CD4-positive, alpha-beta T cell treated with Interleukin-6 at 100 ng/mL for 8 hours (primary cell): ENCODE measurements around the gene REXO2.
A peak's percentile ranks its signal among the peaks of the same experiment; 100 is the strongest.

Experiments
- DNase-seq: peaks from one replicate; pipeline ENCODE4 v3.0.0-alpha.2; 2020; ENCODE audit warnings: mixed read lengths, low spot score

Gene REXO2

DNA sequence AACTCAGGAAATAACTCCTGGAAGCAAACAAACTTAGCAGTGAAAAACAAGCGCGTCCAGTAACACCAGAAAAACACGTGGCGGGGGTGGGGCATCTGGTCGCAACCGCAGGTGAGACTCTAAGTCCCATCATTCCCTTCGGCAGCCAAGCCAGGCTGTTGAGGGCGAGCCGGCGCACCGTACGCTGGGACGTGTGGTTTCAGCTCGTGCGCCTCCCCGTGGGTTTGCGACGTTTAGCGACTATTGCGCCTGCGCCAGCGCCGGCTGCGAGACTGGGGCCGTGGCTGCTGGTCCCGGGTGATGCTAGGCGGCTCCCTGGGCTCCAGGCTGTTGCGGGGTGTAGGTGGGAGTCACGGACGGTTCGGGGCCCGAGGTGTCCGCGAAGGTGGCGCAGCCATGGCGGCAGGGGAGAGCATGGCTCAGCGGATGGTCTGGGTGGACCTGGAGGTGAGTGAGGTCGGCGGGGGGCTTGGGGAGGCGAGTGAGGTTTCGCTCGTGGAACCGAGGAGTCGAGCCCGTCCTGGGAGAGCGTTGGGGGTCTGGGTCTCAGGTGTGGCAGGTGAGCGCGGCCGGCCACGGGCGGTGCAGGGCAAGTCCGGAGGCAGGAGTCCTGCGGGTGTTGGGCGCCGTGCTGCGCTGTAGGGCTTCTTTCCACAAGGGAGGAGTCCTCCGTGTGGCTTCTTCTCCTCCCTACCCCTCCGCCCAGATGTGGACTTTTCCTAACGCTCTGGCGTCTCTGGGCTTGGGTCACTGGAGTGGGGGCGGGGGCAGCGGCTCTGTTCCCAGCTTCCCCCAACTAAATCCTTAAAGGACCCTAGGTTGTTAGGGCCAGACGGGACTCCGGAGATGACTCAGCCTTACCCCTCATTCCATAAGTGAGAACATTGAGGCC is at the start of gene REXO2:
REXO2 (plus strand) TSS at position 239 of the 892 bp plus-strand sequence; CDS start at position 301, 62 bp downstream.
- DNase-seq: peak; percentile 96

DNA sequence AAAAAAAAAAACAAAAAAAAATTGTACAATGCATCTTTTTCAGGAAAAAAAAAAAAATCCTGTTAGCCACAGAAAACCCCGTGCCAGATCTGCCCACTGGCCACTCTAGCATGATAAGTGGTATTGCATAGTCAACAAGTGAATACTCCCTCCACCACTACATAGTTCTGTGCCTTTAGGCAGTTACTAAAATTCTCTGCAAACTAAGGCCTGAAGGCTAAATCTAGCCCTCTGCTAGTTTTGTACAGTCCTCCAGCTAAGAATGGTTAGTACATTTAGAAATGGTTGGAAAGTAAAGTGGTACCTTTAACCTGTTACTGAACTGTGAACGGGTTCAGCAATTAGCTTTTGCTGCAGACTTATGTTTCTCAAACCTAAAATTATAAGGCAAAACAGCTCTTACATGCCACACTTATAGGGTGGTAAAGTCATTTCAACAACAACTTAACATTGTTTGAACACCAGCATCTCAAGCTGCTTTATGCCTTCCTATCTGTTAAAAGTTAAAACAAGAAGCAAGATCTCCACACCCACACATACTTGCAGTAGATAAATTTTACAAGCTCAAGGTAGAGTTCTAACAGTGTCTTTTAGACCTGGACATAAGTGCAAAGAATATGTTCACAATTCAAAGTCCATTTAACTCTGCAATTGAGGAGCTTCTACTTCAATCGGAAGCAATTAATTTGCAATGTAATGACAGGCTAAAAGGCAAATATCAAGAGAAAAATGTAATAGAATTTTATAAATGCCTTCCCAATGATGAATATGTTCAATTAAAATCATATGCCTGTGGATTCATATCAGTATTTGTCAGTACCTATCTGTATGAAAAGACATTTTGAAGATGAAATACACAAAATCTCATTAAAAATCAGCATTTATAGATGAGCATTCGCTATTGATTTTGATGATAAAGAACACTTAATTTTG is 46.3 kb upstream of the REXO2 start:
- DNase-seq: no peak

DNA sequence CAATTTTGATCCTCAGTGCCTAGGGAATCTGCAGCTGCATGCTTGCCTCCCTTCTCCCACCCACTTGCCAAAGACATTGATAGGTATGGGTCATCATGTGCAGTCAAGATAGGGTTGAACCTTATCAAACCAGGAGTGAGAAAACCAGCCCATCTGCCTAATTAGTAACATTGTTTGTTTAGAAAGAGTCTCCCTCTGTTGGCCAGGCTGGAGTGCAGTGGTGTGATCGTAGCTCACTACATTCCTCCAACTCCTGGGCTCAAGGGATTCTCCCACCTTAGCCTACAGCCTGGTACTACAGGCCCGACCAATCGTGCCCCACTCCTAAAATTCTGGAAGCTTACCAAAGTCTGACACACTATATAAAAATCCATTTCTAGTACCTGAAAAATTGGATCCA is 43.5 kb upstream of the REXO2 start:
- no peak for DNase-seq

DNA sequence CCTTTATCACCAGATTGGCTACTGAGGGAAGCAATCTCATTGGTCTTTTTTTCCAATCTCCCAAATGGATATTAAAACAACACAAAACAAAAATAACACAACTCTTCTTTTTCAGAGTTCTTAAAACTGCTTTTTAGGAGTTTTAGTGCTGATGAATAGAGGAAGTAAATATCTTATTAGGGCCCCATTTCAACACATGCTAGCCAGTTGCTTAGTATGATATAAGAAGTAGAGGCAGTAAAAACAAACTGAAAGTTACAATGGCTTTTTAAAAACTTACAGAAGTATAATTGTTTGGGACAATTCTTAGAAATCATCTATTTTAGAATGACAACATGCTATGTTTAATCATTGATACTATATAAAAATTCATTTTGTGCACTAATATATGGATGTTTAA is 42.4 kb upstream of the REXO2 start:
- DNase-seq: no peak

DNA sequence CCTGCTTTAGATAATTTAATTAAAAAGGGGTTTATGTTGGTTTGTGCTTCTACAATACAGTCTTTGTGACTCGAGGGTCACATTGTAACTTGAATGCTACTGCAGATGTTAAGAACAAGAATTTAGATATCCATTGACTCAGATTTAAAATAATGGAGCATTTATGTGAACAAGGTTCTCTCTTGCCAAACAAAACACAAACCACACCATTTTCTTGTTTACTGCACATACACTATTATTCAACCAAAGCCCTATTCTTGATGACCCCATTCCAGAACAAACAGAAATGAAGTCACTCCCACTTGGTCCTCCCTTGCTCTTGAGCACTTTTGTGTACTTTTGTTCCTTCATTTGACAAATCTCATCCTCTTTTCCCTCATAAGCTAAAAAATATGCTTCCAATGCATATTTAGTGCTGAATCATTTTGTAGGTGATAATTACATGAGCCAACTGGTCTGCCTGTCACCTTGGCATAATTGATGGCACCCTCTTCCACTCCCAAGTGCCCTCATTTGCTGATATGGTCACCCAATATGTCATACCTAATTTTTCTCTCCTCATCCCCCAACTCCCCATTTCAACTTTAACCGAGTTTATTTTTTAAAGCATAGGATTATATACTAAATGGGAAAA is 41.8 kb upstream of the REXO2 start:
- no peak for DNase-seq

DNA sequence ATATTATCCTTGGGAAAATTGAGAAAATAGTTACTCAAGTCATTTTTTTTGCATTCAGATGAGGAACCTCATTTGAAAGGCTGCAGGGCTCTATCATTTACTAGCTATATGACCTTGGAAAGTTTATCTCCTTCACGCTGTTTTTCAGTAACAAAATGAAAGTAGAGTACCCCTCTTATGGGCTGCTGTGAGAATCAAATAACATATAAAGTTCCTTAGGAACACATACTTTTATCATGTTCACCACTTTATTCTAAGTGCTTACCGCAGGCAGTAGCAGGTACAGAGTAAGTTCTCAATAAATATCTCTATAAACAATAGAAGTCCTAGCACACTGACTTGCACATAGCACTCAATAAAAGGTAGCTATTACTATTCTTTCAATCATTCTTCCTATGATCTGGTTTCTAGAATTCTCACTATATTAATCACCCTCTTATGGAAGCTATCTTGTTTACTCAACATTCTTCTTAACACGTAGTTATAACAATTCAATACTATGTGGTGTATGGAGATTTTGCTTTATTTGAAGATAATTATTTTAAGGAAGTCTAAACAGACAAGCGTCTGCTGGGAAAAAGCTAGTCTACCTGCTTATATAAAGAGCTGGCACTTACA is 40.9 kb upstream of the REXO2 start:
- no peak for DNase-seq

DNA sequence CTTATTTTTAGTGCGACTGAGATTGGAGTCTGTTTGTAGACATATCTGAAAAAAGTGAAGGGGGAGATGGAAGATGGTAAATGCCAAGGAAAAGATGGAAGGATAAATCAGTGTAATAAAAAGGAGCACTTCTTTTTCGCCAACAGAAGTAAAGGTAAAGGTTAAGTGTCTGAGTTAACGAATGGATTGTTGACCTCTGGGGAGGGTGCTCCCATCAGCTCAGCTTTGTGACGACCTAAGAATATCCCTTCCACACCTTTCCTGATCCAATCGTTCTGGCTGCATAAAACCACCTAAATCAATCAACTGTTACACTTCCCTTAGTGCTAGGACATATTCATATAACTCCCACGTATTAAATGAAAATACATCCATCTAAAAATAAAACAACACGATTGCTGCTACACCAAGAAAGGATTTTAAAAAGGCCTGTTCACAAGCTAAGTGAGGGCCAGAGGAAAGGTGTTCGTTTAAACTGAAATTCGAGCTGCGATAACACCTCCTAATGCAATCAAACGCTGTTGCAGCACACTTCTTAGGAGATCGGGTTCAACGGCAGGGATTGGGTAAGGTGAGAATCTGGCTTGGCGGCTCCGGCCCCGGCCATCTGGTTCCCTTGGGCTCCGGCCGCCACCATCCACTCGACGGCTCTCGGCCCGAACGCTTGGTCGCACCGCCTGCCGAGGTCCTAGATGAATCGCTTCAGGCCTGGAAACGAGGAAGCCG is 39.6 kb upstream of the REXO2 start:
- DNase-seq: peak; percentile 8

DNA sequence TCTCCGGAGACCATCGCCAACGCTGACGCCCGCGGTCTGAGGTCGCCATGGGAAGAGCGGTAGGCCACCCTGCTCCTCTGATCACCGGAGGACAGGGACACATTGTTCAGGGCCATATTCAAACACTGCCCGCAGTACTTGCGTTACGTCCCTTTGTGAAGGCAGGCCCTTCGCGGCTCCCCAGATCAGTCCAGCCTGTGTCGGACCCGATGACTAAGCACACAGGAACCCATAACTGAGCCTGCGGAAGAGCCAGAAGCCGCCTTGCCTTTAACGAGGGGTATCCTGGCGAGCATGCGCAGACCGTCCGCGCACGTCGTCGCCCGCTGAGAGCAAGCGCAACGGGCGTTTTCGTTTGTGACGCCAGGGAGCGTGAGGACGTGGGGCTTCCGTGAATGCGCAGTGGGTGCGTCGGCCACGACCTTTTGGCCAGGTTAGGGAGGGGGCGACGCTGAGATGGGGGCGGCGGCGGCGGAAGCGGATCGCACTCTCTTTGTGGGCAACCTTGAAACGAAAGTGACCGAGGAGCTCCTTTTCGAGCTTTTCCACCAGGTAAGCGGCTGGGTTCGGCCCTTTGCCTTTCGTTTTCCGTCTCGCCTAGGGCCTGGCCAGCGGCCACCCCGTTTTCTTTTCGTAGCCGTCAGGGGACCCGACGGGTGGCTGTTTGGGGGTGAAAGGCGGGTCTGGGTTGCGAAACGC is 38.9 kb upstream of the REXO2 start, which contains the start of the genes C11orf71 and RBM7:
C11orf71 (minus strand) TSS at position 296 of the 699 bp plus-strand sequence; CDS start at position 116, 180 bp downstream.
RBM7 (plus strand) TSS at position 451 of the 699 bp plus-strand sequence; CDS start at position 457, 6 bp downstream.
- peak; percentile 98 for DNase-seq

DNA sequence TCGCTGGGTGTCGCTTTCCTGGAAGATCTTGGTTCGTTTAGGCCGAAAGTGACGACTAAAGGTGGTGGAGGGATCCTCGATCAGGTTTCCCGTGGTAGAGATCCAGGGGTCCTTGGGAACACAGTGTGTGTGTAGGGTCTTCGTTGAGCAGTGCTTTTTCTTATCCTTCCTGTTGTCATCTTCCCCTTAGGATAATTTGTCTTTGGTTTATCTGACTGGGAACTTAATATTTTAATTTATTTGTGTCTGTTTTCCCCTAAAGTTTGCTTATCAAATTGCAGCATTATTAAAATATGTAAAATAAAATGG is 38.4 kb upstream of the REXO2 start:
- DNase-seq: no peak

DNA sequence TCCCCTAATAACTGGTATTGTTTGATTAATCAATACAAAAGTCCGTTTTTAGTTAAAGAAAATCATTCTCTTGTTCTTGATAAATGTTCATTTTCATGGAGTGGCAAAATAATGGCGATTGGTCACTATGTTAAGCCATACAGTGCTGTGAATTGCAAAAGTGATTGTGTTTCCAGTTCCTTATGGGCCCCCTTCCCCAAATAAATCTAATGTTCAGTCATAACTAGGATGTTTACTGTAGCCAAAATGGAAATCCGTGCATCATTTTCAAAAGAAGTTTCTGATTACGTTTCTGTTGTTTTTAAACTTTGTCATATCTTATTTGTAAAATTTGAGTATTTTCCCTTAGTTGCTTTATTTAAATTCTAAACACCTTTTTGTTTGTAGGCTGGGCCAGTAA is 38.0 kb upstream of the REXO2 start:
- no peak for DNase-seq

DNA sequence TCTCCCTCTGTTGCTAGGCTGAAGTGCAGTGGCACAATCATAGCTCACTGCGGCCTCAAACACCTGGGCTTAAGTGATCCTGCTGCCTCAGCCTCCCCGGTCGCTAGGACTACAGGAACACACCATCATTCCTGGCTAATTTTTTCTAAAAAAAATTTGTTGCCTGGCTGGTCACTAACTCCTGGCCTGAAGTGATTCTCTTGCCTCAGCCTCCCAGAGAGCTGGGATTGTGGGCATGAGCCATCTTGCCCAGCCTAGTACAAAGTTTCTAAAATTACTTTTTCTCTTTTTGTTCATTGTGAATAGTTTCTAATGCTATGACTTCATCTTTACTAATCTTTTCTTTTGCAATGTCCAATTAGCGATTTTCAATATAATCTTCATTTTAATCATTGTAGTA is 26.3 kb upstream of the REXO2 start:
- no peak for DNase-seq

DNA sequence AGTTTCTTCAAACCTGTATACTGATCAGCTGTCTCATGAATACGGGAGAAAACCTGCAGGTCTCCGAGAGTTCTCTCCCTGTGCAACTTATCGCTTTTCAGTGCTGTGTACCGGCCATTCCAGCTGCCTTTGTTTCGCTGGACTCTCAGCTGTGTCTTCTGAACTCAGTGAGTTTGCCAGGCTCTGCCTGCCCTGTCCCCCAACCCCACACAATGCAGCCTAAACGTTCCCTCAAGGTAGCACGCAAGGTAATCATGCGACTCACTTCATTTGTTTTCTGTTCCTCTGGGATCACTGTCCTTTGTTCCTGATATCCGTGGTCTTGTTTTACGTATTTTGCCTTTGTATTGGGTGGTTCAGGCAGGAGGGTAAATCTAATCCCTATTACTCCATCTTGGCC is 25.3 kb upstream of the REXO2 start:
- DNase-seq: no peak

DNA sequence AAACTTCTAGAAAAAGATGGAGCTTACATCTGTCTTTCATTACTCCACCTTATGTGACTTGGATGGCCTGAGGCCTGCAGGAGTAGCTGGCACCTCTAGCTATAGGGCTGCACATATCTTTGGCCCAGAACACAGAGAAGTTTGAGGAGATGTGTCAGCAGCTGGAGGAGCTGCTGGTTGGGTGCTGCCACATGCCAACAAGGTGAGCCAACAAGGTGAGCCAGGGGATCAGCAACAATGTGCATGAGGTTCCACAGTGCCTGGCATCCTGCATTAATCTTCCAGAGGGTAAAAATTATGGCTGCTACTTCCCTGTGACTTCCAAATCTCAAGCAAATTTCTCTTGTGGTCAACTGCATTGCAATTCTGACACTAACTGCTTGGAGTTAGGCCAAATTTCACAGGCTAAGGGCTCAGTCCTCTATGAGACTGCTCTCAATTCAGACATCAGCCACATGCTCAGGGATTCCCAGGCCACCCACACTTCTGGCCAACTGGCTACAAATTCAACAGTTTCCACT is 22.8 kb upstream of the REXO2 start:
- no peak for DNase-seq

DNA sequence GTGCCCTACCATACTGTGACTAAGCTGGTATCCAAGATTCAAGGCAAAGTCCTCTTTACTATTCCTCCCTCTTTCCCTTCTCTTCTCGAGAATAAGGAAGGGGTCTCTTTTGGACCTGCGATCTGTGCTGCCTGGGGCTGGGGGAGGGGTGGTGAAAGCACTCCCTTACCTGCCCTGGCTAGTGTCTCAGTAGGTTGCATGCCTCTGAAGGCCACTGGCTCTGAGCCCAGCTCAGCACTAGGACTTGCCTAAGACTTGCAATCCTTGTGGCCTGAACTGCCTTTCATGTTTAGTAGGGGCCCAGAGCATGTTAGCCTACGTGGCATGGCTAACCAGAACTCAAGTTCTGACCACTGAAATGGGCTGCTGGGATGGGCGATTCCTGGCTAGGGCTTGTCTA is 13.0 kb upstream of the REXO2 start:
- DNase-seq: no peak

DNA sequence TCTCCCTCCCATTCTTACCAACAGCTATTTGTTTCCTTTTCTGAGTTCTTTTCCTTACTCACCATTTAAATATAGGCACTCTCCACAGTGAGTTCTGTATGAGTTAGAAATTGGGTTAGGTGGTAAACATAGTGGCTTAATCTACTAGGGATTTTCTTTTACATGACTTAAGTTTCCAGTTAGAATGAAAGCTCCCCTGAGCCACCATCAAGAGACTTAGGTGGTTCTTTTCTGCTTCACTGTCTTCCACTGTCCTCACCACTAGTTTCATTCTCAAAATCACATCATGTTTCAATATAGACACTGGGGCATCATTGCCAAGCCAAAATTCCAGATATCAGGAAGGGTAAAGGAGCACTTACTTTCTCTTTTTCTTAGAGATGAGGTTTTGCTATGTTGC is 9.0 kb upstream of the REXO2 start:
- DNase-seq: no peak

DNA sequence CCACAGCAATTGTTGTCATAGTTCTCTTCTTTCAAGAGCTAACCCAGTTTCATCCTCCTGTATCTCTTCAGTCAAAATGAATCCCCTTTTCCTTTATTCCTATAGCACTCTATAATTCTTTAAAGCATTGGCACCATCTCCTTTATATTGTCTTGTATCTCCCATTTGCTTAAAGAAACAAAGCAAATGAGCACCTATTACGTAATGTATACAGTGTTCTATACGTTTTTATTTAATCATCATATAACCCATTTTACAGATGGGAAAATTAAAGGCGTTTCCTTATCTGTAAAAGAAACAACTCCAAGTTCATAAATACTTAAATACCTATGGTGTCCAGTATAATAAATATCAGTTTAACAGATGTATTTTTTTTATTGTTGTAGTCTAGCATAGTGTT is 6.4 kb upstream of the REXO2 start:
- no peak for DNase-seq

DNA sequence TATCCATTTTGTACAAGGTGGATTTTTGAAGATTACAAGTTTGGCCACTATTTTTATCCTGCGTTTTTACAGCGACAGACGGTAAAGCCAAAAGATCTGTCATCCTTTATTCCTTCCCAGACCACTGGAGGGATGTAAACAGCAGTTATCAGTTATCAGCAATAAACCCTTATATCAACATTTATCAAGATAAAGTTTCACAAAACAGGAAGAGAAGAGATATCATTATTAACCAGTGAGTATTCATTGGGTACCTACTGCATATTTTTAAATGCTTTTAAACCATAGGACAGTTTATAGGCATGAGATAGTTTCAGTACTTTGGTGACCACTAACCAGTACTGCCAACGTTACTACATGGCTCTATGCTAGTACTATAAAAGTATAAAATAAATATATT is 5.9 kb upstream of the REXO2 start:
- no peak for DNase-seq

DNA sequence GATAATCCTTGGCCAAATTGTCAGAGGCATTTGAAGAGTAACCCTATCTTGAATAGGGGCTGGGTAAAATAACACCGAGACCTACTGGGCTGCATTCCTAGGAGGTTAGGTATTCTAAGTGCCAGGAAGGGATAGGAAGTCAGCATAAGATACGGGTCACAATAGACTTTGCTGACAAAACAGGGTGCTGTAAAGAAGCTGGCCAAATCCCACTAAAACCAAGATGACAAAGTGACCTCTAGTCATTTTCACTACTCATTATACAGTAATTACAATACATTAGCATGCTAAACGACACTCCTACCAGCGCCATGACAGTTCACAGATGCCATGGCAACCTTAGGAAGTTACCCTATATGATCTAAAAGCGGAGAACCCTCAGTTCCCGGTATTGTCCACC is 964 bp upstream of the REXO2 start:
- DNase-seq: no peak

DNA sequence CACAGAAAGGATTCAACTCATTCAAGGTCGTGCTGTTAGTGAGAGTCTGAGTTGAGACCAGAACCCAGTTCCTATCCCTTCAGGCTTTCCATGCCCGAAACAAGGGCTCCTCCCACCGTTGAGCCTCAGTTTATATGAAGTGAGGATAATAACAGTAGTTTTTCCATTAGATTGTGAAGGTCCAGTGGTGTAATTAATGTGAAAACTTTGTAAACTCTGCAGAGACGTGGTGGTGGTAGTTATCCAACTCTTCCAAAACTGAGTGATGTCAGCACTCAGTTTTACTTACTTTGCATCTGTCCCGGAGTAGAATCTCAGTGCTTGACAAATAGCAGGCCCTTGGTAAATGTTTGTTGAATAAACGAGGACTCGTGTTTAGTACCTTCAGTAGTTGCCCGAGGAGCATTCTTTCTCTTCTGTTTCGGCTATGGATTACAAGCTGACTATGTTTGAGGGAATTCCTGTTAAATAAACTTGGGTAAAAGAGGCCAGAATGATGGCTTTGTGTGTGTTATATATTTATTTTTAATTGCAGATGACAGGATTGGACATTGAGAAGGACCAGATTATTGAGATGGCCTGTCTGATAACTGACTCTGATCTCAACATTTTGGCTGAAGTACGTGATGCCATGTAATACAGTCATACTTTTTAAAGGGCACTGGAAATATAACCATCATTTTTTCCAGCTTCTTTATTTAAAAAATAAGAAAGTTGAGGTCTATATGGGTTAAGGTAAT is 1.0 kb downstream of the REXO2 start:
- no peak for DNase-seq
